Aorta (tissue), 5 donors: ENCODE data around the gene SRMS. TPM values are rescaled to one million over a fixed set of nuclear protein-coding genes. Genes with fewer than 3 reads are reported as not detected.
A peak's percentile ranks its signal among the peaks of the same experiment; 100 is the strongest.

Experiments used
- ATAC-seq: fragments of 200-7000 bp; cut with Tn5 transposase; one replicate; pipeline ENCODE4 v1.9.1; 2022; ENCODE audit warnings: moderate library complexity; ENCODE audit not compliant: low FRiP score
- DNase-seq, 2 donors: peaks; one replicate each; pipeline ENCODE4 v3.0.0-alpha.2; 2020
- H3K27ac ChIP-seq, 2 donors: one replicate each; pipeline ENCODE4 v1.5.1; 2013; ENCODE audit warnings: low read length in 2 of 2, mild to moderate bottlenecking in 2 of 2, moderate library complexity in 2 of 2, control low read depth in 1 of 2, inconsistent platforms in 1 of 2, low read depth in 1 of 2
- H3K27me3 ChIP-seq, 2 donors: one replicate each; pipeline ENCODE4 v1.6.1; 2013; ENCODE audit warnings: control low read depth in 1 of 2, low read length in 1 of 2, mild to moderate bottlenecking in 1 of 2, moderate library complexity in 1 of 2; ENCODE audit not compliant: insufficient read depth in 2 of 2, control insufficient read depth in 1 of 2
- H3K36me3 ChIP-seq, 2 donors: one replicate each; pipeline ENCODE4 v1.6.1; 2013; ENCODE audit warnings: control low read depth in 1 of 2, low read length in 1 of 2, mild to moderate bottlenecking in 1 of 2; ENCODE audit not compliant: insufficient read depth in 2 of 2, control insufficient read depth in 1 of 2
- H3K4me1 ChIP-seq, 2 donors: one replicate each; pipeline ENCODE4 v1.6.1; 2013; ENCODE audit warnings: low read length in 2 of 2, control low read depth in 1 of 2, mild to moderate bottlenecking in 1 of 2, moderate library complexity in 1 of 2; ENCODE audit not compliant: insufficient read depth in 2 of 2, control insufficient read depth in 1 of 2
- H3K4me3 ChIP-seq, 2 donors: one replicate each; pipeline ENCODE4 v1.5.1; 2013; ENCODE audit warnings: low read length in 2 of 2, control low read depth in 1 of 2, mild to moderate bottlenecking in 1 of 2
- H3K9me3 ChIP-seq: one replicate; pipeline ENCODE4 v1.6.1; 2013; ENCODE audit warnings: mild to moderate bottlenecking, low read length; ENCODE audit not compliant: control insufficient read depth
- WGBS, 2 donors: extraction: QIAGEN DNeasy Blood & Tissue Kit; methylation state at CpG; one replicate each; pipeline ENCODE4 v1.1.7; 2013; 5-methylcytosine and 5-hydroxymethylcytosine counted together
- intact Hi-C, 2 donors: fragments of 100-400 bp; cut with DNase I; formaldehyde crosslinking; loops; one replicate each; pipeline versions ENCODE4 v1.14.2 to v1.15.0; 2022
- polyA plus RNA-seq, 2 donors: library from polyadenylated mRNA; stranded (reverse); fragments of 200-250 nt; gene quantifications; one replicate each; pipeline ENCODE4 v1.2.3, GENCODE V29; 2013
- total RNA-seq, 2 donors: library from RNA; stranded (reverse); fragmentation: NEBNext Ultra II Directional; extraction: Animal tissue kit (Norgen Biotek cat#: 25700); gene quantifications; one replicate each; pipeline ENCODE4 v1.2.1, GENCODE V29; 2021
- donor health status: healthy with polysubstance abuse.
- donor health status: Bipolar disorder and iron deficiency.
- donor health status: DM: no; HTN: no; CAD: no.
- donor health status: DM: no; HTN: no; CAD: no.
- donor health status: DM: yes; HTN: yes; CAD: no.

The SRMS gene
- total and polyA plus RNA-seq, 4 donors = not detected

DNA sequence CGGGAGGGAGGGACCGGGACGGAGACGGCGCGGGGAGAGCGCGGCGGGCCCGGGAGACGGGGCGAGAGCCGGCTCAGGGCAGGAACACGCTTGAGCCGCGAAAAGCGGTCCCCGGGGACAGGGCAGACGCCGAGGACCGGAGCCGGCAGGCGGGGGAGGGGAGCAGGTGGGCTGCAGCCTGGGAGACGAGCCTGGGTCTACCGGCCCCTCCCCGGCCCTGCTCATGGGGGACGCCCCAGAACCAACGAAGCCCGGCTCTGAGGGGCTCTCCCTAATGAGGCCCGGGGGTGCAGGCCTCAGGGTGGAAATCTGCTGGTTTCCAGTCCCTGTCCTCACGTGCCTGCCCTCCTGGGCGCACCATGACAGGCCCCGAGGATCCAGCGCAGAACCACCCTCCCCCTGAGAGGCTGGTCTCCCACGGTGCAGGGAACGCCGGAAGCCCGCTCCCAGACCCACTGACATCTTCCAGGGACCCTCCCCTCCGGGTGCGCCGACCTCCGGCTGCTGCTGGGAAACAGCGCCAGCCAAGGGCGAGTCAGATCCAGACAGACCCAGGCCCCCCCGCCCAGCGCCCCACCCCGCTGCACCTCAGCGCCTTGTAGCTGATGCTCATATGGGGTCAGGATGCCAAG, 48.1 kb downstream of the SRMS start:
- ATAC-seq (no peak), DNase-seq (peak in 1 of 2 donors; percentile 73)
- no peaks in the 10 kb centered on the region for H3K4me1 ChIP-seq
- 7 to 9% methylated on average over 33 to 48 of the region's 48 CpGs for WGBS, 2 donors
- H3K27me3 ChIP-seq = no peaks in the 10 kb centered on the region
- H3K27ac ChIP-seq = no peak overlapping the region
- H3K9me3 ChIP-seq = peaks cover 2% of the 10 kb centered on the region
- intact Hi-C loops = no loop called here
- peak overlapping the region in 1 of 2 donors; percentile 18 for H3K4me3 ChIP-seq
- no peaks in the 10 kb centered on the region for H3K36me3 ChIP-seq

GRCh38 chr20:63498960-63499337, 48.6 kb downstream of the SRMS start, which contains the start of gene EEF1A2:
EEF1A2 (minus strand) TSS chr20:63499083; CDS start chr20:63497763, 1,320 bp downstream.
- WGBS, 2 donors = 1% methylated on average over 27 to 58 of the region's 58 CpGs
- H3K4me3 ChIP-seq = peak within 1 kb of the TSS in 1 of 2 donors; percentile 18
- no peak within 1 kb of the TSS for H3K27ac ChIP-seq
- H3K36me3 ChIP-seq = no peaks in the 10 kb centered on the region
- H3K9me3 ChIP-seq = peaks cover 1% of the 10 kb centered on the region
- no peaks in the 10 kb centered on the region for H3K27me3 ChIP-seq
- H3K4me1 ChIP-seq = no peaks in the 10 kb centered on the region
- intact Hi-C loops = no loop called here
- peak in 1 of 2 donors; percentile 80 for DNase-seq
- no peak for ATAC-seq

DNA sequence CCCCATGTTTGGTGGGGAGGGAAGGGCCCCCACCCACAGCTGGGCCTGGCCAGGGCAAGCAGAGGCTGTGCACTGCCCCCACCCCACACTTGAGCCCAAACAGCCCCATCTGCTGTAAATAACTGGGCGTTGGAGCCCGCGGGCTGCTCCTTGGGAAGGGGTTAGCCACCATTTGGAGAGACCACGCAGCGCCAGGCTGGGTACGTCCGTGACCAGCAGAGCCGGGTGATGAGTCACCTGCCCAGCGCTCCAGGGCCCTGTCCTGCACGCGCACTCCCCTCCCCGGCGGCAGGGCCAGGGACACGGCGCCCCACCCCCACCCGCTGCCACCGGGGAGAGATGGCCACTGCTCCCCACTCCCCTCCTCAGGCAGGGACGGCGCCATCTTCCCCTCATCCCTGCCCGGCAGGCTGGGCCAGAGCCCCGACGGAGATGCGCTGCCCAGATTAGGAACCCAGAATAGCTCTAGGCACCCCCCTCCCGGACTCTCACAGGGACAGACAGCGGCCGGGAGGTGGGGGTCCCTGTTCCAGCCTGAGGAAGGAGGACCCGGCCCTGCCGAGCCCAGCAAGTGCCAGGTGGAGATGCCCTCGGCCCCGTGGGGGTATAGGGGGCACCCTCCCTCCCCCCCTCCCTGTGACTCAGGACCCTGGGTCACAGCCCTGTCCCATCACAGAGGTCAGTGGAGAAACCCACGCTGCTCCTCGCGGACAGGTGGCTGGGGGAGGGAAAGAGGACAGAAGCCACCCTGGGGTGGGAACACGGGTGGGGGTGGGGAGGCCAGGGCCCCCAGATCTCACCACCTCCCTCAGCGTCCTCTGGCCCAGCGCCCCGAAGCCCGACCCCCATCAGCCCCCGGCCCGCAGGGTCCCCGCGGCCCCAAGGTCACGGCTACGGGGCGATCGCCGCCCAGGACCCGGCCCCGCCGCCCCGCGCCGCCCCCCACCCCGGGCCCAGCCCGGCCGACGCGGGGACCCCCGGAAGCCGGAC, 49.3 kb downstream of the SRMS start:
- WGBS, 2 donors = 6 to 7% methylated on average over 25 to 60 of the region's 60 CpGs
- H3K4me1 ChIP-seq = no peaks in the 10 kb centered on the region

GRCh38 chr20:63497138-63497945, 50.2 kb downstream of the SRMS start:
- 66 to 69% methylated on average over 20 of the region's 20 CpGs for WGBS, 2 donors
- Histone ChIP-seq H3K9me3 (no peaks in the 10 kb centered on the region), H3K36me3 (no peaks in the 10 kb centered on the region), H3K27ac (no peak overlapping the region), H3K27me3 (no peaks in the 10 kb centered on the region), H3K4me3 (no peak overlapping the region), H3K4me1 (no peaks in the 10 kb centered on the region)
- DNase-seq = peak in 1 of 2 donors; percentile 72
- intact Hi-C loops = no loop called here
- no peak for ATAC-seq

More for the DNA sequence above, 49.3 kb downstream of the SRMS start:
- H3K9me3 ChIP-seq = no peaks in the 10 kb centered on the region
- no peaks in the 10 kb centered on the region for H3K27me3 ChIP-seq
- peak overlapping the region in 1 of 2 donors; percentile 18 for H3K4me3 ChIP-seq
- no peaks in the 10 kb centered on the region for H3K36me3 ChIP-seq
- intact Hi-C loops = no loop called here
- no peak overlapping the region for H3K27ac ChIP-seq
- ATAC-seq = no peak
- DNase-seq = peak in 1 of 2 donors; percentile 82

DNA sequence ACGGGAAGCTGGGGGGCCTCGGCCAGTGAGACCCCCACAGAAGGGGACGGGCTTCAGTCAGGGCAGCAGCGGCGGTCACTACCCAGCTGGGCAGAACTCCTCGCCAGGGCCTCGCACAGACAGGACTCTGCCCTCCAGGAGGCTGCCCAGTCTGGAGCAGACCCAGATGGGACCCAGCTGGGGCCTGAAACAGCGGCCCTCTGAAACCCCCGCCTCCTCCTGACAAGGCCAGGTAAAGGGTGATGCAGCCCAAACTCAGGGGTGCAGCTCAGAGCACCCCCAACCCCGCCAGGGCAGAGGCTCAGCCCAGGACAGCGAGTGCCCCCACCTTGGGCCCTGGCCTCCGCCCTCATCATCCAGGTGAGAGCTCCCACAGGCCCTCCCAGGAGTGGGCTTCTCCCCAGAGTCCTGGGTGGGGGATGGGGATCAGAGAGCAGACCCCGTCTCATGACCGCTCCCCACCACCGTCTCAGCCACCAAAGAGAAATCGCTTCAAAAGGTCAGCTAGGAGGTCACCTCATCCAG, 50.9 kb downstream of the SRMS start:
- ATAC-seq = no peak
- WGBS, 2 donors = 70 to 72% methylated on average over 14 to 16 of the region's 16 CpGs
- no peaks in the 10 kb centered on the region for H3K9me3 ChIP-seq
- peak in 1 of 2 donors; percentile 71 for DNase-seq
- no peaks in the 10 kb centered on the region for H3K27me3 ChIP-seq
- H3K4me1 ChIP-seq = no peaks in the 10 kb centered on the region
- no peak overlapping the region for H3K27ac ChIP-seq
- intact Hi-C loops = no loop called here
- no peaks in the 10 kb centered on the region for H3K36me3 ChIP-seq
- no peak overlapping the region for H3K4me3 ChIP-seq

GRCh38 chr20:63495741-63496595, 51.6 kb downstream of the SRMS start:
- WGBS, 2 donors = 23 to 24% methylated on average over 39 to 48 of the region's 48 CpGs
- no peaks in the 10 kb centered on the region for H3K27me3 ChIP-seq
- DNase-seq (peak; percentile 74 to 91), ATAC-seq (peak; percentile 80)
- intact Hi-C loops = no loop called here
- no peak overlapping the region for H3K4me3 ChIP-seq
- H3K27ac ChIP-seq = no peak overlapping the region
- H3K9me3 ChIP-seq = no peaks in the 10 kb centered on the region
- no peaks in the 10 kb centered on the region for H3K4me1 ChIP-seq
- H3K36me3 ChIP-seq = no peaks in the 10 kb centered on the region

DNA sequence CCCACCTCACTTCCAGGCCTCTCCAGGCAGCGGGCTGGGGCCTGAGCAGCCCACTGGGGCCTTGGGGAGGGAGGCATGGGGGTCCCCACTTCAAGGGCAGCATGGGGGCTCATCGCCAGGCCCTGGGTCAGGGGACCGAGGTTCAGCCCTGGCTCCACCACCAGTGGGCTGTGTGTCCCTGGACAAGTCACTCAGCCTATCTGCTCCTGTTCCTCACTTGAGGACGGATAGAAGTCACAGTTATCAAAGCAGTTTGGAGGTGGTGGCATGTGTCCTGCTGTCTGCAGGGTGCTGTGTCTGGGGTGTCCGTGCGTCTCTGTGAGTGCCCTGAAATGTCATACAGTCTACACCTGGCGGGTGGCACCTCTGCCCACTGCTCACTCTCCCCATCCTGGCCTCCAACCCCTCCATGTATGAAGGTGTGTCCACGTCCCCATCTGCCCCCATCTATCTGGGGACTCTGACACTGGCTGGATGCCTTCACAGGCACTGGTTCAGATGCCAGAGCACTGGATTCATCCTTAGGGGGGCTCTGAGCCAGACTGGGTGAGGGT, 52.3 kb downstream of the SRMS start:
- Histone ChIP-seq H3K4me3 (no peak overlapping the region), H3K27ac (no peak overlapping the region), H3K27me3 (no peaks in the 10 kb centered on the region), H3K4me1 (no peaks in the 10 kb centered on the region), H3K36me3 (no peaks in the 10 kb centered on the region), H3K9me3 (no peaks in the 10 kb centered on the region)
- intact Hi-C loops = no loop called here
- DNase-seq (no peak), ATAC-seq (no peak)
- WGBS, 2 donors = 82 to 86% methylated on average over 8 of the region's 8 CpGs
